GM12878 (cell line): ENCODE measurements around the gene USP12. TPM values are rescaled to one million over a fixed set of nuclear protein-coding genes. Genes with fewer than 3 reads are reported as not detected.

ENCODE experiments used
- ATAC-seq: fragments of 200-7000 bp; cut with Tn5 transposase; 3 replicates; pipeline ENCODE4 v1.9.1; 2020; ENCODE audit warnings: mild to moderate bottlenecking, moderate library complexity
- BruUV-seq: library from RNA; stranded (reverse); fragments of 400-500 nt; replicated peaks from 2 replicates; lab custom pipeline; 2021; lab: Mats Ljungman, UMichigan
- CTCF ChIA-PET: fragments of 300-600 bp; sonication (Branson Sonifier 250); formaldehyde crosslinking; extraction: SDS; loops from one replicate; lab custom pipeline; 2021; ENCODE audit warnings: inconsistent platforms; lab: Yijun Ruan, JAX
- POLR2A ChIA-PET: fragments of 350-600 bp; formaldehyde crosslinking; extraction: SDS; loops from one replicate; lab custom pipeline; 2021; ENCODE audit warnings: inconsistent platforms; lab: Charles Lee
- RAD21 ChIA-PET: fragments of 300-600 bp; sonication (Branson Sonifier 250); formaldehyde crosslinking; loops from one replicate; lab custom pipeline; 2023; ENCODE audit warnings: antibody characterized with exemption; ENCODE audit not compliant: unreplicated experiment; lab: Charles Lee
- SMC1A ChIA-PET: fragments of 300-600 bp; sonication (Branson Sonifier 250); formaldehyde crosslinking; loops from one replicate; lab custom pipeline; 2023; ENCODE audit not compliant: unreplicated experiment, uncharacterized antibody; lab: Charles Lee
- DNase-seq: peaks from one replicate; pipeline ENCODE4 v3.0.0-alpha.2; 2011; ENCODE audit warnings: low read depth, low spot score
- FAIRE-seq: peaks from 3 replicates; lab custom pipeline; 2011; peaks lifted over from hg19 to GRCh38; lab: Jason Lieb, UNC
- H2AFZ ChIP-seq: 2 replicates; pipeline ENCODE4 v1.6.0; 2011; ENCODE audit warnings: low read depth, low read length, control low read depth; ENCODE audit not compliant: control insufficient read depth
- H3K27ac ChIP-seq: 2 replicates; pipeline ENCODE4 v1.5.1; 2011; ENCODE audit warnings: control low read depth; ENCODE audit not compliant: control insufficient read depth, insufficient read depth
- H3K27me3 ChIP-seq, 2 experiments: replicated peaks in 1 of 2; 2 replicates each; pipeline versions ENCODE4 v1.6.0 to v1.6.1; 2011; ENCODE audit warnings: low read length in 1 of 2; ENCODE audit not compliant: control insufficient read depth in 2 of 2, insufficient read depth in 2 of 2
- H3K36me3 ChIP-seq, 2 experiments: 2 replicates each; pipeline ENCODE4 v1.5.1; 2011; ENCODE audit warnings: low read length in 1 of 2; ENCODE audit not compliant: control insufficient read depth in 2 of 2, insufficient read depth in 2 of 2
- H3K4me1 ChIP-seq: 2 replicates; pipeline ENCODE4 v1.6.1; 2011; ENCODE audit warnings: mild to moderate bottlenecking, low read length, moderate library complexity, mixed read lengths; ENCODE audit not compliant: control insufficient read depth, insufficient read depth
- H3K4me2 ChIP-seq: 2 replicates; pipeline ENCODE4 v1.6.0; 2011; ENCODE audit warnings: control low read depth; ENCODE audit not compliant: control insufficient read depth, insufficient read depth
- H3K4me3 ChIP-seq: fragments of 200-600 bp; sonication (generic); 2 replicates; pipeline ENCODE4 v1.5.1; 2016
- H3K79me2 ChIP-seq: 2 replicates; pipeline ENCODE4 v1.6.0; 2011; ENCODE audit warnings: low read length; ENCODE audit not compliant: control insufficient read depth, insufficient read depth
- H3K9ac ChIP-seq: 2 replicates; pipeline ENCODE4 v1.8.0; 2011; ENCODE audit warnings: low read length, control low read depth, mixed read lengths; ENCODE audit not compliant: control insufficient read depth, insufficient read depth
- H3K9me3 ChIP-seq: replicated peaks from 3 replicates; pipeline ENCODE4 v1.5.1; 2011; ENCODE audit warnings: mild to moderate bottlenecking, low read length; ENCODE audit not compliant: control insufficient read depth, insufficient read depth
- H4K20me1 ChIP-seq: 2 replicates; pipeline ENCODE4 v1.6.0; 2011; ENCODE audit not compliant: control insufficient read depth, insufficient read depth
- ATF7 ChIP-seq: fragments of 450-650 bp; IDR thresholded peaks from 2 replicates; pipeline ENCODE4 v1.6.1; 2016; ENCODE audit warnings: low read depth, mild to moderate bottlenecking
- CBX3 ChIP-seq: fragments of 200-600 bp; sonication (generic); IDR thresholded peaks from 2 replicates; pipeline ENCODE4 v1.6.1; 2016; ENCODE audit warnings: low read depth, borderline replicate concordance
- IRF4 ChIP-seq: IDR thresholded peaks from 2 replicates; pipeline ENCODE4 v1.6.1; 2011; ENCODE audit warnings: low read depth, low read length
- NFIC ChIP-seq: IDR thresholded peaks from 2 replicates; pipeline ENCODE4 v1.6.1; 2012; ENCODE audit warnings: low read depth, mild to moderate bottlenecking, inconsistent platforms, low read length, moderate library complexity
- REST ChIP-seq: IDR thresholded peaks from 2 replicates; pipeline ENCODE4 v1.6.1; 2012; ENCODE audit warnings: mild to moderate bottlenecking, low read depth, low read length
- SPI1 ChIP-seq: IDR thresholded peaks from 2 replicates; pipeline ENCODE4 v1.6.1; 2011; ENCODE audit warnings: low read depth, mild to moderate bottlenecking, low read length, moderate library complexity, borderline replicate concordance; ENCODE audit not compliant: insufficient read depth
- TCF12 ChIP-seq: IDR thresholded peaks from 2 replicates; pipeline ENCODE4 v1.6.1; 2011; ENCODE audit warnings: low read depth, mild to moderate bottlenecking, low read length
- WGBS: methylation state at CpG from one replicate; pipeline ENCODE4 v1.1.6; 2016; ENCODE audit warnings: low lambda C conversion rate; ENCODE audit not compliant: insufficient replicate concordance, insufficient coverage; ENCODE audit errors: missing lambda C conversion rate; 5-methylcytosine and 5-hydroxymethylcytosine counted together
- in situ Hi-C: fragments of 300-500 bp; cut with MboI; formaldehyde crosslinking; loops from 9 replicates; pipeline ENCODE4 v1.14.3; 2018; ENCODE audit warnings: mixed read lengths
- intact Hi-C: fragments of 100-400 bp; cut with micrococcal nuclease; formaldehyde crosslinking; loops from one replicate; pipeline ENCODE4 v1.14.2; 2022; ENCODE audit not compliant: unreplicated experiment
- polyA plus RNA-seq, 11 experiments: library from polyadenylated mRNA; depleted of rRNA in 4 of 11; unstranded in 6 of 11; stranded (reverse) in 5 of 11; fragments of >200 nt; fragmentation: Nextera tagmentation in 4 of 11; fragmentation: Illumina TruSeq in 1 of 11; extraction: Ambion mirVana in 4 of 11; extraction: Trizol in 1 of 11; gene quantifications; 1 replicate in 1 of 11; 2 replicates in 10 of 11; pipeline versions ENCODE4 v1.2.1 to v1.2.3, GENCODE V29; 2011 to 2016; ENCODE audit warnings: inconsistent platforms in 2 of 11, missing spikeins in 2 of 11, low read depth in 1 of 11
- total RNA-seq, 4 experiments: library from RNA; depleted of rRNA in 3 of 4; stranded (reverse); fragments of >200 nt in 3 of 4; fragmentation: Illumina TruSeq in 1 of 4; extraction: Trizol in 1 of 4; gene quantifications; 2 replicates each; pipeline versions ENCODE4 v1.2.1 to v1.2.3, GENCODE V29; 2013 to 2021

Gene USP12
- total and polyA plus RNA-seq, 10 of the 15 experiments (the other 5 are each of a cell fraction or from before 2014, with no cell fraction given), result 3.5 to 32.2 (median 24.6) TPM

- no peaks in the 10 kb centered on the region for H3K36me3 ChIP-seq
- WGBS, result 55% methylated on average over 6 of the region's 6 CpGs
- intact Hi-C loops, result loop anchor here (10.0 kb wide), 1 partner anchor 190 kb away; no protein-coding TSS in a partner anchor
- BruUV-seq, result no TSS peak
- no peak for TF ChIP-seq IRF4
- TF ChIP-seq, all 136 proteins: peak for 0
- H3K27me3 ChIP-seq, result no peaks in the 10 kb centered on the region
- ATAC-seq (no peak), DNase-seq (no peak), FAIRE-seq (no peak)
- SMC1A ChIA-PET, result interaction anchor here (0.7 to 3.7 kb wide), 5 partner anchors 10 to 60 kb away, joined by 3 to 24 read pairs (median 3); no protein-coding TSS in a partner anchor
- CTCF ChIA-PET, result interaction anchor here (0.7 to 1.6 kb wide), 9 partner anchors 9 to 700 kb away, joined by 3 to 7 read pairs (median 3); partner anchors contain the start of gene RASL11A
- in situ Hi-C loops, result loop anchor here (5.0 kb wide), 1 partner anchor 77 kb away; the partner anchor contains the start of gene RPL21
- peak overlapping the region; percentile 27; the same call in 1 of the 2 replicates for H3K4me3 ChIP-seq
- POLR2A ChIA-PET, result interaction anchor here (0.6 to 1.4 kb wide), 6 partner anchors 11 to 182 kb away, joined by 3 to 4 read pairs (median 4); partner anchors contain the start of gene RPL21
- H2AFZ ChIP-seq, result peak overlapping the region; percentile 52
- no peaks in the 10 kb centered on the region for H4K20me1 ChIP-seq
- H3K4me1 ChIP-seq, result peaks cover 13% of the 10 kb centered on the region
- no peak overlapping the region for H3K9ac ChIP-seq
- peak overlapping the region; percentile 65 for H3K4me2 ChIP-seq
- H3K79me2 ChIP-seq, result peaks cover 19% of the 10 kb centered on the region
- H3K9me3 ChIP-seq, result no peaks in the 10 kb centered on the region
- peak overlapping the region; percentile 42; the same call in 1 of the 2 replicates for H3K27ac ChIP-seq
- RAD21 ChIA-PET, result interaction anchor here (1.0 to 1.2 kb wide), 4 partner anchors 10 to 45 kb away, joined by 3 to 4 read pairs (median 4); no protein-coding TSS in a partner anchor
Observed at GRCh38 chr13:27174766-27175455, 3.3 kb upstream of the USP12 start.

- in situ Hi-C loops, result loop anchor here (5.0 kb wide), 1 partner anchor 80 kb away; the partner anchor contains the start of gene RPL21
Observed at GRCh38 chr13:27172495-27172842, 858 bp upstream of the USP12 start.

More at GRCh38 chr13:27172495-27172842, 858 bp upstream of the USP12 start:
- TF ChIP-seq NFIC, result no peak
- TF ChIP-seq SPI1, result peak; percentile 47; the same call in 1 of the 2 replicates
- 0 out of 2 replicates have a peak, but pooled peaks have one; percentile 8 for TF ChIP-seq ATF7
- TF ChIP-seq CBX3, result no peak
- no peak for TF ChIP-seq TCF12
- TF ChIP-seq REST, result no peak
- Histone ChIP-seq H4K20me1 (no peaks in the 10 kb centered on the region), H3K4me1 (peaks cover 16% of the 10 kb centered on the region), H2AFZ (peak overlapping the region; percentile 47), H3K36me3 (no peaks in the 10 kb centered on the region), H3K27ac (peak overlapping the region; percentile 74), H3K9me3 (no peaks in the 10 kb centered on the region), H3K4me2 (peak overlapping the region; percentile 10), H3K27me3 (no peaks in the 10 kb centered on the region), H3K79me2 (peaks cover 43% of the 10 kb centered on the region), H3K4me3 (peak overlapping the region; percentile 59), H3K9ac (peak overlapping the region; percentile 70)
- no TSS peak for BruUV-seq
- intact Hi-C loops, result loop anchor here (1.0 to 10.0 kb wide), 3 partner anchors 79 to 188 kb away; partner anchors contain the start of gene RPL21
- ChIA-PET POLR2A (interaction anchor here (0.5 to 1.0 kb wide), 2 partner anchors 28 to 131 kb away, joined by 4 to 6 read pairs; no protein-coding TSS in a partner anchor), RAD21 (interaction anchor here (0.7 to 1.5 kb wide), 4 partner anchors 26 to 187 kb away, joined by 3 read pairs; no protein-coding TSS in a partner anchor), CTCF (interaction anchor here (0.8 to 1.7 kb wide), 5 partner anchors 11 to 200 kb away, joined by 3 to 9 read pairs (median 4); no protein-coding TSS in a partner anchor), SMC1A (interaction anchor here (0.7 to 3.7 kb wide), 4 partner anchors 20 to 41 kb away, joined by 3 to 24 read pairs (median 4); no protein-coding TSS in a partner anchor)
- DNase-seq, result no peak
- ATAC-seq, result peak; percentile 5; the same call in 1 of the 3 replicates
- no peak for FAIRE-seq
- WGBS, result 2% methylated on average over 3 of the region's 3 CpGs
